Measurements from ENCODE around the gene HCRTR1.

GRCh38 chr1:31673433-31673832, 55.9 kb downstream of the HCRTR1 start:
- no peak for TF ChIP-seq CTCF (conservative IDR thresholded peaks at IDR 0.05; ENCODE audit: low read depth, low read length)
- TF ChIP-seq EZH2 (IDR thresholded peaks at IDR 0.05; ENCODE audit: low read length, unreplicated experiment), result no peak
